ENCODE data around the gene CEP68.

The CEP68 gene

GRCh38 chr2:65103013-65103715 lies 46.9 kb downstream of the CEP68 start:
- Histone ChIP-seq H3K79me2 (ENCODE audit: insufficient read depth, low read length) (peaks cover 68% of the 10 kb centered on the region), H3K36me3 (ENCODE audit: low read length) (peaks cover 19% of the 10 kb centered on the region; the same call in 1 of the 2 replicates), H3K9me3 (ENCODE audit: insufficient read depth, low read length) (no peaks in the 10 kb centered on the region), H3K27ac (ENCODE audit: low read depth, low read length) (no peak overlapping the region), H2AFZ (ENCODE audit: low read depth, low read length, severe bottlenecking) (no peak overlapping the region), H3K9me2 (replicated peaks; ENCODE audit: insufficient read depth, low read length) (no peaks in the 10 kb centered on the region), H3K27me3 (ENCODE audit: low read length) (no peaks in the 10 kb centered on the region), H3K4me3 (ENCODE audit: insufficient read depth, low read length, poor library complexity, severe bottlenecking) (no peak overlapping the region), H3F3A (ENCODE audit: insufficient read depth) (peaks cover 17% of the 10 kb centered on the region), H3K9ac (ENCODE audit: low read length) (no peak overlapping the region), H3K4me2 (ENCODE audit: low read depth, low read length, poor library complexity, severe bottlenecking) (no peak overlapping the region), H4K20me1 (ENCODE audit: low read depth, low read length) (peaks cover 15% of the 10 kb centered on the region; the same call in 1 of the 2 replicates)
- TF ChIP-seq EZH2phosphoT487 (conservative IDR thresholded peaks at IDR 0.05; ENCODE audit: low read length) (no peak), CTCF (IDR thresholded peaks at IDR 0.05; ENCODE audit: insufficient read depth, low read length, poor library complexity, severe bottlenecking) (no peak)

GRCh38 chr2:65107530-65107929 lies 51.3 kb downstream of the CEP68 start:
- Histone ChIP-seq H3K27me3 (ENCODE audit: low read length) (no peaks in the 10 kb centered on the region), H3K79me2 (ENCODE audit: insufficient read depth, low read length) (peaks cover 88% of the 10 kb centered on the region), H3K36me3 (ENCODE audit: low read length) (peaks cover 9% of the 10 kb centered on the region; the same call in 1 of the 2 replicates), H3K4me2 (ENCODE audit: low read depth, low read length, poor library complexity, severe bottlenecking) (no peak overlapping the region), H3K4me3 (ENCODE audit: insufficient read depth, low read length, poor library complexity, severe bottlenecking) (no peak overlapping the region), H3K9me2 (replicated peaks; ENCODE audit: insufficient read depth, low read length) (no peaks in the 10 kb centered on the region), H3K9ac (ENCODE audit: low read length) (no peak overlapping the region), H2AFZ (ENCODE audit: low read depth, low read length, severe bottlenecking) (no peak overlapping the region), H3K9me3 (ENCODE audit: insufficient read depth, low read length) (no peaks in the 10 kb centered on the region), H3K27ac (ENCODE audit: low read depth, low read length) (no peak overlapping the region), H4K20me1 (ENCODE audit: low read depth, low read length) (peaks cover 18% of the 10 kb centered on the region), H3F3A (ENCODE audit: insufficient read depth) (peaks cover 10% of the 10 kb centered on the region)
- TF ChIP-seq CTCF (IDR thresholded peaks at IDR 0.05; ENCODE audit: insufficient read depth, low read length, poor library complexity, severe bottlenecking) (no peak), EZH2phosphoT487 (conservative IDR thresholded peaks at IDR 0.05; ENCODE audit: low read length) (no peak)

GRCh38 chr2:65108780-65109179 lies 52.6 kb downstream of the CEP68 start:
- Histone ChIP-seq H4K20me1 (ENCODE audit: low read depth, low read length) (peaks cover 18% of the 10 kb centered on the region), H3K27ac (ENCODE audit: low read depth, low read length) (no peak overlapping the region), H3K36me3 (ENCODE audit: low read length) (peaks cover 6% of the 10 kb centered on the region; the same call in 1 of the 2 replicates), H3K4me3 (ENCODE audit: insufficient read depth, low read length, poor library complexity, severe bottlenecking) (no peak overlapping the region), H3K79me2 (ENCODE audit: insufficient read depth, low read length) (peaks cover 100% of the 10 kb centered on the region), H3K4me2 (ENCODE audit: low read depth, low read length, poor library complexity, severe bottlenecking) (no peak overlapping the region), H3K9ac (ENCODE audit: low read length) (no peak overlapping the region), H3K27me3 (ENCODE audit: low read length) (no peaks in the 10 kb centered on the region), H3K9me2 (replicated peaks; ENCODE audit: insufficient read depth, low read length) (no peaks in the 10 kb centered on the region), H2AFZ (ENCODE audit: low read depth, low read length, severe bottlenecking) (no peak overlapping the region), H3K9me3 (ENCODE audit: insufficient read depth, low read length) (no peaks in the 10 kb centered on the region), H3F3A (ENCODE audit: insufficient read depth) (peaks cover 13% of the 10 kb centered on the region)
- no peak for TF ChIP-seq CTCF (IDR thresholded peaks at IDR 0.05; ENCODE audit: insufficient read depth, low read length, poor library complexity, severe bottlenecking)

Data from SU-DHL-6 (cell line).